ENCODE results near the gene RICTOR.

DNA sequence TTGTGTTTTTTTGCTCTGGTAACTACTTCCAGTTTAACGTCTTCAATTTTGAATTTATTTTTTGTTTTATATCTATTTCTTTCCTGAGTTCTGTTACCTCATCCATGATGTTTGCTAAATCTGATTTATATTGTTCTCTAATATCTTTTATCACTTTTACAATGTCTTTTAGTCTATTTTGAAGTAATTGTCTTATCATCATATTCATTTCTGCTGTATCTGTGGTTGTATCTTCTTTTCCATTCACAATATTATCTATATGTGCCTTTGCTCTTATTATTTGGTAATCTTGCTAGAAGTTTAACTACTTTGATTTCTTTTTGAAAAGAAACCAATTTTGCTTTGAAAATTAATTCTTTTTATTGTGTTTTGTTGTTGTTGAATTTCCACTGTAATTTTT, 184.8 kb downstream of the RICTOR start:
- no peak for TF ChIP-seq POLR2AphosphoS5 (IDR thresholded peaks at IDR 0.05)
- TF ChIP-seq, protein P1, sequence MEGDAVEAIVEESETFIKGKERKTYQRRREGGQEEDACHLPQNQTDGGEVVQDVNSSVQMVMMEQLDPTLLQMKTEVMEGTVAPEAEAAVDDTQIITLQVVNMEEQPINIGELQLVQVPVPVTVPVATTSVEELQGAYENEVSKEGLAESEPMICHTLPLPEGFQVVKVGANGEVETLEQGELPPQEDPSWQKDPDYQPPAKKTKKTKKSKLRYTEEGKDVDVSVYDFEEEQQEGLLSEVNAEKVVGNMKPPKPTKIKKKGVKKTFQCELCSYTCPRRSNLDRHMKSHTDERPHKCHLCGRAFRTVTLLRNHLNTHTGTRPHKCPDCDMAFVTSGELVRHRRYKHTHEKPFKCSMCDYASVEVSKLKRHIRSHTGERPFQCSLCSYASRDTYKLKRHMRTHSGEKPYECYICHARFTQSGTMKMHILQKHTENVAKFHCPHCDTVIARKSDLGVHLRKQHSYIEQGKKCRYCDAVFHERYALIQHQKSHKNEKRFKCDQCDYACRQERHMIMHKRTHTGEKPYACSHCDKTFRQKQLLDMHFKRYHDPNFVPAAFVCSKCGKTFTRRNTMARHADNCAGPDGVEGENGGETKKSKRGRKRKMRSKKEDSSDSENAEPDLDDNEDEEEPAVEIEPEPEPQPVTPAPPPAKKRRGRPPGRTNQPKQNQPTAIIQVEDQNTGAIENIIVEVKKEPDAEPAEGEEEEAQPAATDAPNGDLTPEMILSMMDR (IDR thresholded peaks at IDR 0.05) = no peak
- no peak for TF ChIP-seq POLR2A (IDR thresholded peaks at IDR 0.05)
- no peak for TF ChIP-seq EP300 (IDR thresholded peaks at IDR 0.05)
